Mucosa of stomach (tissue), 1 donor: ENCODE results near the gene IFNA5.

ENCODE experiments used
- H3K27me3 ChIP-seq: one replicate; pipeline ENCODE4 v1.7.0; 2013; ENCODE audit warnings: mild to moderate bottlenecking, low read length; ENCODE audit not compliant: control insufficient read depth, insufficient read depth
- H3K36me3 ChIP-seq: one replicate; pipeline ENCODE4 v1.7.0; 2013; ENCODE audit warnings: low read length; ENCODE audit not compliant: control insufficient read depth, insufficient read depth
- H3K4me1 ChIP-seq: one replicate; pipeline ENCODE4 v1.7.0; 2013; ENCODE audit warnings: mild to moderate bottlenecking, low read length; ENCODE audit not compliant: control insufficient read depth, insufficient read depth
- H3K4me3 ChIP-seq: one replicate; pipeline ENCODE4 v1.7.0; 2013; ENCODE audit warnings: low read length
- H3K9ac ChIP-seq: one replicate; pipeline ENCODE4 v1.7.0; 2013; ENCODE audit warnings: mild to moderate bottlenecking, low read length, moderate library complexity
- H3K9me3 ChIP-seq: one replicate; pipeline ENCODE4 v1.7.0; 2013; ENCODE audit warnings: mild to moderate bottlenecking, low read length, moderate library complexity; ENCODE audit not compliant: control insufficient read depth
- donor health status: Pancreatic carcinoma.

IFNA5 gene

GRCh38 chr9:21320465-21320864, 15.4 kb upstream of the IFNA5 start:
- H3K4me3 ChIP-seq: no peak overlapping the region
- H3K9me3 ChIP-seq: no peaks in the 10 kb centered on the region
- no peaks in the 10 kb centered on the region for H3K4me1 ChIP-seq
- no peak overlapping the region for H3K9ac ChIP-seq
- H3K36me3 ChIP-seq: no peaks in the 10 kb centered on the region
- no peaks in the 10 kb centered on the region for H3K27me3 ChIP-seq

GRCh38 chr9:21317956-21318923, 13.1 kb upstream of the IFNA5 start:
- Histone ChIP-seq H3K9ac (no peak overlapping the region), H3K36me3 (no peaks in the 10 kb centered on the region), H3K4me1 (no peaks in the 10 kb centered on the region), H3K4me3 (no peak overlapping the region), H3K9me3 (no peaks in the 10 kb centered on the region), H3K27me3 (no peaks in the 10 kb centered on the region)

GRCh38 chr9:21316860-21317259, 11.7 kb upstream of the IFNA5 start:
- Histone ChIP-seq H3K4me1 (no peaks in the 10 kb centered on the region), H3K27me3 (no peaks in the 10 kb centered on the region), H3K9ac (no peak overlapping the region), H3K4me3 (no peak overlapping the region), H3K36me3 (no peaks in the 10 kb centered on the region), H3K9me3 (no peaks in the 10 kb centered on the region)

- H3K4me3 ChIP-seq: no peak overlapping the region
- H3K9me3 ChIP-seq: no peaks in the 10 kb centered on the region
- H3K27me3 ChIP-seq: no peaks in the 10 kb centered on the region
- no peaks in the 10 kb centered on the region for H3K36me3 ChIP-seq
- H3K9ac ChIP-seq: no peak overlapping the region
- no peaks in the 10 kb centered on the region for H3K4me1 ChIP-seq
These were observed 11.1 kb upstream of the IFNA5 start for GRCh38 chr9:21316032-21316842.

GRCh38 chr9:21314152-21314551, 9.0 kb upstream of the IFNA5 start:
- Histone ChIP-seq H3K9me3 (no peaks in the 10 kb centered on the region), H3K36me3 (no peaks in the 10 kb centered on the region), H3K4me1 (no peaks in the 10 kb centered on the region), H3K27me3 (no peaks in the 10 kb centered on the region), H3K9ac (no peak overlapping the region), H3K4me3 (no peak overlapping the region)

- no peaks in the 10 kb centered on the region for H3K27me3 ChIP-seq
- no peak overlapping the region for H3K9ac ChIP-seq
- H3K9me3 ChIP-seq: no peaks in the 10 kb centered on the region
- H3K4me3 ChIP-seq: no peak overlapping the region
- no peaks in the 10 kb centered on the region for H3K4me1 ChIP-seq
- H3K36me3 ChIP-seq: no peaks in the 10 kb centered on the region
These were observed 6.8 kb upstream of the IFNA5 start for GRCh38 chr9:21311889-21312288.

GRCh38 chr9:21295992-21296391, 9.1 kb downstream of the IFNA5 start:
- no peaks in the 10 kb centered on the region for H3K36me3 ChIP-seq
- H3K4me1 ChIP-seq: no peaks in the 10 kb centered on the region
- no peaks in the 10 kb centered on the region for H3K27me3 ChIP-seq
- no peak overlapping the region for H3K9ac ChIP-seq
- H3K9me3 ChIP-seq: no peaks in the 10 kb centered on the region
- no peak overlapping the region for H3K4me3 ChIP-seq

GRCh38 chr9:21294904-21295538, 10.1 kb downstream of the IFNA5 start:
- Histone ChIP-seq H3K4me1 (no peaks in the 10 kb centered on the region), H3K36me3 (no peaks in the 10 kb centered on the region), H3K9ac (no peak overlapping the region), H3K4me3 (no peak overlapping the region), H3K9me3 (no peaks in the 10 kb centered on the region), H3K27me3 (no peaks in the 10 kb centered on the region)

- H3K9ac ChIP-seq: no peak overlapping the region
- H3K27me3 ChIP-seq: no peaks in the 10 kb centered on the region
- H3K4me3 ChIP-seq: no peak overlapping the region
- no peaks in the 10 kb centered on the region for H3K4me1 ChIP-seq
- H3K36me3 ChIP-seq: no peaks in the 10 kb centered on the region
- no peaks in the 10 kb centered on the region for H3K9me3 ChIP-seq
These were observed 10.7 kb downstream of the IFNA5 start for GRCh38 chr9:21294364-21294774.

GRCh38 chr9:21289848-21290247, 15.3 kb downstream of the IFNA5 start:
- no peak overlapping the region for H3K9ac ChIP-seq
- H3K9me3 ChIP-seq: no peaks in the 10 kb centered on the region
- no peaks in the 10 kb centered on the region for H3K27me3 ChIP-seq
- H3K4me3 ChIP-seq: no peak overlapping the region
- no peaks in the 10 kb centered on the region for H3K4me1 ChIP-seq
- H3K36me3 ChIP-seq: no peaks in the 10 kb centered on the region

- H3K27me3 ChIP-seq: no peaks in the 10 kb centered on the region
These were observed 17.8 kb downstream of the IFNA5 start for GRCh38 chr9:21287280-21287679.

GRCh38 chr9:21286659-21287058, 18.5 kb downstream of the IFNA5 start:
- H3K27me3 ChIP-seq: no peaks in the 10 kb centered on the region
- no peaks in the 10 kb centered on the region for H3K4me1 ChIP-seq
- H3K4me3 ChIP-seq: no peak overlapping the region
- no peak overlapping the region for H3K9ac ChIP-seq
- no peaks in the 10 kb centered on the region for H3K36me3 ChIP-seq
- H3K9me3 ChIP-seq: no peaks in the 10 kb centered on the region

More at GRCh38 chr9:21287280-21287679, 17.8 kb downstream of the IFNA5 start:
- H3K4me3 ChIP-seq: no peak overlapping the region
- H3K36me3 ChIP-seq: no peaks in the 10 kb centered on the region
- H3K9me3 ChIP-seq: no peaks in the 10 kb centered on the region
- H3K9ac ChIP-seq: no peak overlapping the region
- no peaks in the 10 kb centered on the region for H3K4me1 ChIP-seq
